Middle frontal gyrus (tissue), 1 donor: ENCODE data around the gene TLCD3A.
"Not testable (repeated sequence)": the region's sequence is repeated elsewhere in the genome, so short reads cannot be mapped to it uniquely, and the experiment has no call there.

ENCODE experiments used
- DNase-seq: peaks from one replicate; pipeline ENCODE4 v3.0.0-alpha.2; 2015; ENCODE audit warnings: low spot score; ENCODE audit errors: extremely low spot score

Gene TLCD3A

DNA sequence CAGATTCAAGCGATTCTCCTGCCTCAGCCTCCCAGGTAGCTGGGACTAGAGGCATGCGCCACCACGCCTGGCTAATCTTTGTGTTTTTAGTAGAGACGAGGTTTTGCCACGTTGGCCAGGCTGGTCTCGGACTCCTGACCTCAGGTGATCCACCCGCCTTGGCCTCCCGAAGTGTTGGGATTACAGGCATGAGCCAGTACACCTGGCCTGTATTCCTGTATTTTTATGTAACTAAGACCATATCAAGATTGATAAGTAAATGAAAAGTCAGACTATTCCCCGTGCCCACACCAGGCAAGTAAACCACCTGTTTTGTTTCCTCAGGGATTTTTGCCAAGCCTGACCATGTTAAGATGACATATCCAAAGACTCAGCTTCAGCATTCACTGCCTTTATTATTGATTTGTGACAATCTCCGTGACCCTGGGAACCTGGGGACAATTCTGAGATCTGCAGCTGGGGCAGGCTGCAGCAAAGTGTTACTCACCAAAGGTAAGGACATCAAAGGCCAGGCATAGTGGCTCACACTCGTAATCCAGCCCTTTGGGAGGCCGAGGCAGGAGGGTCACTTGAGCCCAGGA is 55.3 kb downstream of the TLCD3A start:
- no peak for DNase-seq

DNA sequence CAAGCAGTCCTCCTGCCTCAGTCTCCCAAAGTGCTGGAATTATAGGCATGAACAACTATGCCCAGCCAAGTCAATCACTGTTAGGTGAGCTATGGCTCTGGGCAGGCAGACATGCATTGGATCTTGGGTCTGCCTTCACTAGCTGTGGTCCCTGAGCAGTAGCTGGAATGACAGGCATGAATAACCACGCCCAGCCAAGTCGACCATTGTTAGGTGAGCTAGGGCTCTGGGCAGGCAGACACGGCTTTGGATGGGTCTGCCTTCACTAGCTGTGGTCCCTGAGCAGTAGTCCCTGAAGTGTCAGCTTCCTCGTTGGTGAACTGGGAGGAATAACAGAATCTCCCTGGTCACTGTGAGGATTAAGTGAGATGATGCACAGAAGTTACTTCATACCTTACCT is 56.2 kb downstream of the TLCD3A start:
- DNase-seq: no peak

DNA sequence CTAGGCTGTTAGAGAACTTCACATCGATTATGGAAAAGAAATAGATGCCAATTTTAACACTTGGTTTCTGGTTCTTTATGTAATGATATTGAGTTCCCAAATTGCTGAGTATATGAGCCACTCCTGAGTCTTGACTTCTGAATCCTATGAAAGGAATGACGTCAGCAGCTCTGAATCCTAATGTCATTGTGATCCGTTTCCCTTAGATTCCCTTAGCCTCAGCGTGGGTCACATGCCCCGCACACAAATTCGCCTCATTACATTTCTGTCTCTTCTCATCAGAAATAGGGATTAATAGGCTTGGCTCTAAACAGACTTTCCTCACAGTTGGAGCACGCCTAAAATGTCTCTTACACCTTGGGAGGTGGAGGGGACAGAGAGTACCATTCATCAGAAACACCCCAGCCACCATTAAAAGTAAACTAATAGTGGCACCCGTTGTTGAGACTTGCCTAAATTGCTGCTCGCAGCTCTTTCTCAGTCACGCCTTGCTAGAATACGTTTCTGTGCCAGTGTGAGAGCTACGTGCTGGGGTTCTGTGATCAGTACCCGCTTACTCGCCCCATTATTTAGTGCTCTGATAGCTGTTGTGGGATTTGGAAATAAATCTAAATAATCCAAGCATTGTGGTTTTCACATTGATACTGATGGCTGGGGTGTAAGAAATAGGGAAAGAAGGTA is 56.9 kb downstream of the TLCD3A start:
- DNase-seq: no peak

DNA sequence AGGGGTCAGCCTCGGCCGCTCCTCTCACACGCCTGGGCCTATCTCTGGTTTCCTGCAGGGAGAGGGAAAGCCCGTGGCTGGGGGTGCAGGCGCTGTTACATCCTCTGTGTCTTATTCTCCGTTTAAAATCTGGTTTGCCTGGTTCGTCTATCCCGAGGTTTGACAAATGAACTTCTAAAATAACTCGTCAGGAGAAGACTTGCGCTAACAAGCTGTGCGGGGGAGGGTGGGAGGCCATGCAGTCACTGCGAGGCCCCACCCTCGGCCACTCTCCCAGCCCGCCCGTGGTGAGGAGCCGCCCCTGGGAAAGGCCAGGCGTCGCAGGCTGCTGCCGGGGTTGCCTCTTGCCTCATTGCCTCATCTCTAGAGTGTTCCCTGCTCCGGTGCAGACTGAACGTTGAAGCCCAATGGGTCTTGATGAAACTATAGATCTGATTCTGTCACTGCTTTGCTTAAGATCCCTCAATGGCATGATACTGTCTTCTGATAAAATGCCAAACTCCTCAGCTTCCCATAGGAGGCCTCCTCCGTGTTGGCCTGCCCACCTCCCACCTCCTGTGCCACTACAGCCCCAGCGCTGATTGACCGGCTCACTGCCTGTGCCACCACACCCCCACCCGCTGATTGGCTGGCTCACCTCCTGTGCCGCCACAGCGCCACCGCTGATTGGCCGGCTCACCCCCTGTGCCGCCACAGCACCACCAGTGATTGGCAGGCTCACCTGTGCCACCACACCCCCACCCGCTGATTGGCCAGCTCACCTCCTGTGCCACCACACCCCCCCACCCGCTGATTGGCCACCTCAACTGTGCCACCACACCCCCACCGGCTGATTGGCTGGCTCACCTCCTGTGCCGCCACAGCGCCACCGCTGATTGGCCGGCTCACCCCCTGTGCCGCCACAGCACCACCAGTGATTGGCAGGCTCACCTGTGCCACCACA is 57.8 kb downstream of the TLCD3A start:
- DNase-seq: not testable (repeated sequence)

DNA sequence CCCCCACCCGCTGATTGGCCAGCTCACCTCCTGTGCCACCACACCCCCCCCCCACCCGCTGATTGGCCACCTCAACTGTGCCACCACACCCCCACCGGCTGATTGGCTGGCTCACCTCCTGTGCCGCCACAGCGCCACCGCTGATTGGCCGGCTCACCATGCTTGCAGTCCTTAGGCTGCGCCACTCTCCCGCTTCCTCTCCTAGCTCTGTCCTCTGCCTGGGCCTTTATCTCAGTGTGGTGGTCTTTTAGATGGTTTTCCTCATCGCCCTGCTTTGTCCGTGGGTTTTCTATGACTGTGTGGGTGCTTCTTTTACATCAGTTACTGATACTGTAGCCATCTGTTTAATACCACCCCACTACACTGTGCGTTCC is 58.5 kb downstream of the TLCD3A start:
- not testable (repeated sequence) for DNase-seq

- no peak for DNase-seq
Observed at GRCh38 chr17:791829-792228, 59.4 kb downstream of the TLCD3A start.

GRCh38 chr17:792277-792676 is 59.9 kb downstream of the TLCD3A start:
- DNase-seq: no peak
